ENCODE data around the gene SCGB1C2.

- TF ChIP-seq EZH2 (IDR thresholded peaks at IDR 0.05; ENCODE audit: insufficient read depth, poor library complexity, severe bottlenecking) (no peak), EZH2phosphoT487 (IDR thresholded peaks at IDR 0.05; ENCODE audit: insufficient read depth, low read depth) (no peak)
Measured at GRCh38 chr17:142102-142661, 4.8 kb downstream of the SCGB1C2 start.

All from GM23248 (cell line).